ENCODE measurements around the gene ATP5ME. TPM values are rescaled to one million over a fixed set of nuclear protein-coding genes. Genes with fewer than 3 reads are reported as not detected.

ATP5ME gene
- total RNA-seq, 4 donors from 2014 or later: 74.5 to 126 (median 103) TPM

GRCh38 chr4:633406-633805 lies 40.7 kb downstream of the ATP5ME start:
- peaks cover 0 to 49% (median 0%) of the 10 kb centered on the region in 4 donors for H3K27me3 ChIP-seq
- H3K4me1 ChIP-seq: no peaks in the 10 kb centered on the region
- peaks cover 0 to 7% (median 0%) of the 10 kb centered on the region in 3 donors for H3K9me3 ChIP-seq
- WGBS, 2 donors: 26 to 72% methylated on average over 3 to 4 of the region's 9 CpGs
- intact Hi-C loops (cut with DNase I): no loop called here
- DNase-seq: no peak
- TF ChIP-seq POLR2A (IDR thresholded peaks at IDR 0.05) (no peak), CTCF (IDR thresholded peaks at IDR 0.05) (no peak)
- H3K4me3 ChIP-seq: no peak overlapping the region
- no peak overlapping the region for H3K27ac ChIP-seq
- no peaks in the 10 kb centered on the region for H3K36me3 ChIP-seq

- TF ChIP-seq CTCF (IDR thresholded peaks at IDR 0.05) (no peak), POLR2A (IDR thresholded peaks at IDR 0.05) (no peak)
- H3K27ac ChIP-seq: no peak overlapping the region
These were observed 41.1 kb downstream of the ATP5ME start for GRCh38 chr4:632926-633325.

GRCh38 chr4:632196-632790 lies 41.8 kb downstream of the ATP5ME start:
- Histone ChIP-seq H3K27me3 (peaks cover 0 to 50% (median 0%) of the 10 kb centered on the region in 4 donors), H3K27ac (no peak overlapping the region), H3K9me3 (peaks cover 0 to 7% (median 0%) of the 10 kb centered on the region in 3 donors), H3K4me1 (no peaks in the 10 kb centered on the region), H3K36me3 (no peaks in the 10 kb centered on the region), H3K4me3 (no peak overlapping the region)
- 83 to 87% methylated on average over 9 to 11 of the region's 16 CpGs for WGBS, 2 donors
- DNase-seq: no peak
- intact Hi-C loops (cut with DNase I): no loop called here
- TF ChIP-seq CTCF (IDR thresholded peaks at IDR 0.05): no peak
- TF ChIP-seq POLR2A (IDR thresholded peaks at IDR 0.05): no peak

More at GRCh38 chr4:632926-633325, 41.1 kb downstream of the ATP5ME start:
- no peaks in the 10 kb centered on the region for H3K36me3 ChIP-seq
- intact Hi-C loops (cut with DNase I): no loop called here
- H3K4me1 ChIP-seq: no peaks in the 10 kb centered on the region
- DNase-seq: no peak
- H3K4me3 ChIP-seq: no peak overlapping the region
- 66 to 87% methylated on average over 5 to 6 of the region's 6 CpGs for WGBS, 2 donors
- peaks cover 0 to 7% (median 0%) of the 10 kb centered on the region in 3 donors for H3K9me3 ChIP-seq
- H3K27me3 ChIP-seq: peaks cover 0 to 50% (median 0%) of the 10 kb centered on the region in 4 donors

GRCh38 chr4:630656-631055 lies 43.4 kb downstream of the ATP5ME start:
- no peak for TF ChIP-seq POLR2A (IDR thresholded peaks at IDR 0.05)
- TF ChIP-seq CTCF (IDR thresholded peaks at IDR 0.05): no peak
- H3K36me3 ChIP-seq: no peaks in the 10 kb centered on the region
- no peak for DNase-seq
- H3K4me1 ChIP-seq: no peaks in the 10 kb centered on the region
- no peak overlapping the region for H3K4me3 ChIP-seq
- 60 to 63% methylated on average over 2 to 8 of the region's 9 CpGs for WGBS, 2 donors
- no peak overlapping the region for H3K27ac ChIP-seq
- intact Hi-C loops (cut with DNase I): no loop called here
- peaks cover 0 to 7% (median 0%) of the 10 kb centered on the region in 3 donors for H3K9me3 ChIP-seq
- peaks cover 0 to 48% (median 0%) of the 10 kb centered on the region in 4 donors for H3K27me3 ChIP-seq

GRCh38 chr4:629915-630641 lies 44.0 kb downstream of the ATP5ME start:
- DNase-seq: no peak
- H3K4me3 ChIP-seq: no peak overlapping the region
- H3K36me3 ChIP-seq: no peaks in the 10 kb centered on the region
- H3K27ac ChIP-seq: no peak overlapping the region
- peaks cover 0 to 7% (median 0%) of the 10 kb centered on the region in 3 donors for H3K9me3 ChIP-seq
- peaks cover 0 to 48% (median 0%) of the 10 kb centered on the region in 4 donors for H3K27me3 ChIP-seq
- H3K4me1 ChIP-seq: no peaks in the 10 kb centered on the region
- WGBS, 2 donors: 51 to 71% methylated on average over 4 to 9 of the region's 20 CpGs
- TF ChIP-seq CTCF (IDR thresholded peaks at IDR 0.05): no peak
- no peak for TF ChIP-seq POLR2A (IDR thresholded peaks at IDR 0.05)
- intact Hi-C loops (cut with DNase I): no loop called here

Measured in esophagus squamous epithelium (tissue), 5 donors.